PC-9 (cell line): ENCODE measurements around the gene FNDC11. TPM values are rescaled to one million over a fixed set of nuclear protein-coding genes. Genes with fewer than 3 reads are reported as not detected.

Source experiments
- BruUV-seq: library from RNA; stranded (reverse); fragments of 400-500 nt; replicated peaks from 2 replicates; lab custom pipeline; 2021; lab: Mats Ljungman, UMichigan
- CTCF ChIA-PET: fragments of 300-600 bp; sonication (Branson Sonifier 250); formaldehyde crosslinking; loops from one replicate; lab custom pipeline; 2022; ENCODE audit warnings: antibody characterized with exemption; lab: Charles Lee
- POLR2A ChIA-PET: fragments of 300-600 bp; sonication (Branson Sonifier 250); formaldehyde crosslinking; loops from one replicate; lab custom pipeline; 2022; ENCODE audit warnings: antibody characterized with exemption; ENCODE audit not compliant: unreplicated experiment; lab: Charles Lee
- DNase-seq, 2 experiments: peaks; one replicate each; pipeline versions ENCODE4 v3.0.0 to v3.0.0-alpha.2; 2015 to 2022; ENCODE audit warnings: mixed read lengths in 1 of 2
- H2AFZ ChIP-seq: fragments of 200-600 bp; sonication (generic); 2 replicates; pipeline ENCODE4 v1.8.1; 2017; ENCODE audit warnings: antibody characterized with exemption
- H3F3A ChIP-seq: fragments of 200-600 bp; sonication (generic); 2 replicates; pipeline ENCODE4 v1.8.1; 2017; ENCODE audit warnings: antibody characterized with exemption, mild to moderate bottlenecking, low read depth; ENCODE audit not compliant: insufficient read depth
- H3K27ac ChIP-seq: fragments of 200-600 bp; sonication (generic); 2 replicates; pipeline ENCODE4 v1.6.1; 2016; ENCODE audit warnings: mixed run types
- H3K27me3 ChIP-seq: fragments of 200-600 bp; sonication (generic); 2 replicates; pipeline ENCODE4 v1.6.1; 2016; ENCODE audit warnings: low read depth, mixed run types; ENCODE audit not compliant: insufficient read depth
- H3K36me3 ChIP-seq: fragments of 200-600 bp; sonication (generic); 2 replicates; pipeline ENCODE4 v1.6.1; 2016; ENCODE audit warnings: low read depth, mixed run types
- H3K4me1 ChIP-seq: fragments of 200-600 bp; sonication (generic); replicated peaks from 2 replicates; pipeline ENCODE4 v1.6.1; 2016; ENCODE audit warnings: mixed run types; ENCODE audit not compliant: insufficient read depth
- H3K4me2 ChIP-seq: fragments of 200-600 bp; sonication (generic); 2 replicates; pipeline ENCODE4 v1.6.1; 2017; ENCODE audit warnings: mixed run types
- H3K4me3 ChIP-seq: fragments of 200-600 bp; sonication (generic); 2 replicates; pipeline ENCODE4 v1.6.1; 2016; ENCODE audit warnings: mixed run types
- H3K79me2 ChIP-seq: fragments of 200-600 bp; sonication (generic); 2 replicates; pipeline ENCODE4 v1.6.1; 2017; ENCODE audit warnings: low read depth, mixed run types
- H3K9me2 ChIP-seq: fragments of 200-600 bp; sonication (generic); 2 replicates; pipeline ENCODE4 v1.8.1; 2017; ENCODE audit warnings: mild to moderate bottlenecking; ENCODE audit not compliant: insufficient read depth
- H3K9me3 ChIP-seq: fragments of 200-600 bp; sonication (generic); 2 replicates; pipeline ENCODE4 v1.8.1; 2016; ENCODE audit warnings: low read depth; ENCODE audit not compliant: insufficient read depth
- H4K20me1 ChIP-seq: fragments of 200-600 bp; sonication (generic); 2 replicates; pipeline ENCODE4 v1.8.1; 2017; ENCODE audit not compliant: insufficient read depth
- EZH2 ChIP-seq: fragments of 200-600 bp; sonication (generic); IDR thresholded peaks from 2 replicates; pipeline ENCODE4 v1.8.0; 2017; ENCODE audit warnings: antibody characterized with exemption, low read depth
- intact Hi-C: fragments of 100-400 bp; cut with micrococcal nuclease; formaldehyde crosslinking; loops from one replicate; pipeline ENCODE4 v1.10.0; 2022; ENCODE audit not compliant: unreplicated experiment
- total RNA-seq: library from RNA; stranded (reverse); gene quantifications from 2 replicates; pipeline ENCODE4 v1.2.3, GENCODE V29; 2021
- TF ChIP-seq, protein P1 (sequence below): fragments of 200-600 bp; sonication (generic); conservative IDR thresholded peaks from 2 replicates; pipeline ENCODE4 v1.6.1; 2017; ENCODE audit warnings: mixed run types, antibody characterized with exemption, mild to moderate bottlenecking, moderate library complexity

The FNDC11 gene
- total RNA-seq, 1 experiment from 2014 or later = 7.7 TPM

DNA sequence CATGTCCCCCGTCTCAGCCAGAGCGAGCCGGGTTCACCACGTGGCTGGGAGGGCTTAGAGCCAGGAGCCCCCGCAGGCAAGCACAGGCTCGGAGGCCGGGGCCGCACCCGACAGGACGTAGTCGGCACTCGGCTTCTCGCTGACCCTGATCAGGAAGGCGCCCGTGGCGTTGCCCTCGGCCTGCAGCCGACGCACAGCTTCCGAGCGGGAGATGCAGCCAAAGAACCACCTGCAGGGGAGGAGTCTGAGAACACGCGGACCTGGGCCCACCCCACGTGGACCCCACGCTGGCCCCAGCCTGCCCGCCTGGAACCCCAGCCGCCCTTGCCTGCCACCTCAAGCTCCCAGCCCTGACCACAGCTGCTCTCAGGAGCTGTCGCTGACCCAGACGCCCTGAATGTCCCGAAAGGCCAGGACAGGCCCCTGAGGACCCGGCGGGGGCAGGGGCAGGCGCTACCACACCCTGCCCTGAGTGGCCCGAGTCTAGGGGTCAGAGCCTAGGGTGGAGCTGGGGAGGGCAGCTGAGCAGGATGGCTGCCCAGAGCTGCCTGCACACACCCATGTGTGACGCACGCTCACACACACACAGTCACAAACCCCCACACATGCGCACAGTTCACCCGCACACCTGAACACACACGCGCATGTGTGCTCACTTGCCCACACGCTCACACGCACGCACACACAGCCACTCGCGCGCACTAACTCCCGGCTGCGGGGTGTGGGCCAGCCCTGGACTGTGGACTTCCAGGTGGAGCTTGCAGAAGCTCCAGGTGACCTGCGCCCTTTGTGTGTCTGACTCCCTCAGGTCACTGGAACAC, 18.9 kb upstream of the FNDC11 start:
- Histone ChIP-seq H2AFZ (no peak overlapping the region), H3K79me2 (peaks cover 6% of the 10 kb centered on the region; the same call in 1 of the 2 replicates), H3K4me1 (peaks cover 43% of the 10 kb centered on the region), H3K4me3 (no peak overlapping the region), H3K9me2 (no peaks in the 10 kb centered on the region), H3F3A (peaks cover 31% of the 10 kb centered on the region; the same call in 1 of the 2 replicates), H3K27ac (peak overlapping the region; percentile 32; the same call in 1 of the 2 replicates), H4K20me1 (no peaks in the 10 kb centered on the region), H3K36me3 (no peaks in the 10 kb centered on the region), H3K27me3 (no peaks in the 10 kb centered on the region), H3K9me3 (no peaks in the 10 kb centered on the region), H3K4me2 (peak overlapping the region; percentile 59)
- CTCF ChIA-PET = no interaction called here
- POLR2A ChIA-PET = interaction anchor here (0.6 kb wide), 3 partner anchors 12 to 97 kb away, joined by 3 to 11 read pairs (median 3); no protein-coding TSS in a partner anchor
- no TSS peak for BruUV-seq
- peak in 1 of 2 experiments; percentile 33 for DNase-seq
- intact Hi-C loops = loop anchor here (5.0 kb wide), 1 partner anchor 522 kb away; no protein-coding TSS in a partner anchor
- TF ChIP-seq EZH2 = no peak
- TF ChIP-seq, protein P1, sequence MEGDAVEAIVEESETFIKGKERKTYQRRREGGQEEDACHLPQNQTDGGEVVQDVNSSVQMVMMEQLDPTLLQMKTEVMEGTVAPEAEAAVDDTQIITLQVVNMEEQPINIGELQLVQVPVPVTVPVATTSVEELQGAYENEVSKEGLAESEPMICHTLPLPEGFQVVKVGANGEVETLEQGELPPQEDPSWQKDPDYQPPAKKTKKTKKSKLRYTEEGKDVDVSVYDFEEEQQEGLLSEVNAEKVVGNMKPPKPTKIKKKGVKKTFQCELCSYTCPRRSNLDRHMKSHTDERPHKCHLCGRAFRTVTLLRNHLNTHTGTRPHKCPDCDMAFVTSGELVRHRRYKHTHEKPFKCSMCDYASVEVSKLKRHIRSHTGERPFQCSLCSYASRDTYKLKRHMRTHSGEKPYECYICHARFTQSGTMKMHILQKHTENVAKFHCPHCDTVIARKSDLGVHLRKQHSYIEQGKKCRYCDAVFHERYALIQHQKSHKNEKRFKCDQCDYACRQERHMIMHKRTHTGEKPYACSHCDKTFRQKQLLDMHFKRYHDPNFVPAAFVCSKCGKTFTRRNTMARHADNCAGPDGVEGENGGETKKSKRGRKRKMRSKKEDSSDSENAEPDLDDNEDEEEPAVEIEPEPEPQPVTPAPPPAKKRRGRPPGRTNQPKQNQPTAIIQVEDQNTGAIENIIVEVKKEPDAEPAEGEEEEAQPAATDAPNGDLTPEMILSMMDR = no peak

DNA sequence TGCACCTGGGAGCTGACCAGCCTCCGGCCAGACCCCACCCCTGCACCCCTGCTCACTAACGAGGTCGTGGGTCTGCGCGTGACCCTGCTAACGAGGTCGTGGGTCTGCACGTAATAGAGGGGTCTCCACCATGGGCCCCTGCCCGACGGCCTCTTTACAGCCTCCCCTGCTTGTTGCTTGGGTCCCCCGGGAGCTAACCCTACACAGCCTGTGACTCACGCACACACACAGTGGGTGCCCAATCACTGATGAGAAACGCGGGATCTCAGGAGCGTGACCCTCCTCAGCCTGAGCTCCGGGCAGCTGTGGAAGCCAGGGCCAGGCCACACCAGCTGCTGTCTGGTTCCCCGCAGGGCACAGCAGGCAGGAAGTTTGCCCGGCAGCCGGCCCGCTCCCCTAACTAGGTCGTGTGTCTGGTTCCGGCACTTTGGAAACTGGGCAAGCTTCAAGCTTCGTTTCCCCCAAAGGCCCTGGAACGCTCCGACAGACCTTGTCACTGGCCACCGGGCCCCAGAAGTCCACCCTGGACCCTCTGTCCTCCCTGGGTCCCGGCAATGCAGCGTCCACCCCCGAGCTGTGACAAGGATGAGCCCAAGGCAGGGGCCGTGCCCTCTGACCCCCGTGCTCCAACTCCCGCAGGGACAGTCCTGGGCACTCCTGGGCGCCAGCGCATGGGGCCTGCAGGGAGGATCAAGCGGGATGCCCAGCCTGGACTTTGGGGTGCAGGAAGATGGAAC, 17.6 kb upstream of the FNDC11 start:
- BruUV-seq = no TSS peak
- no peaks in the 10 kb centered on the region for H3K27me3 ChIP-seq
- 0 out of 2 replicates have a peak overlapping the region, but pooled peaks have one; percentile 55 for H3K27ac ChIP-seq
- peak overlapping the region; percentile 97 for H3K4me2 ChIP-seq
- no peaks in the 10 kb centered on the region for H3K9me3 ChIP-seq
- H3K4me1 ChIP-seq = peaks cover 49% of the 10 kb centered on the region
- H3K79me2 ChIP-seq = peaks cover 6% of the 10 kb centered on the region; the same call in 1 of the 2 replicates
- no peaks in the 10 kb centered on the region for H3K9me2 ChIP-seq
- ChIA-PET POLR2A (interaction anchor here (0.5 to 0.6 kb wide), 5 partner anchors 20 to 1170 kb away, joined by 3 to 4 read pairs (median 3); no protein-coding TSS in a partner anchor), CTCF (interaction anchor here (2.6 to 3.0 kb wide), 2 partner anchors 105 to 444 kb away, joined by 15 to 43 read pairs; partner anchors contain the start of genes PRPF6 and SAMD10)
- peaks cover 31% of the 10 kb centered on the region; the same call in 1 of the 2 replicates for H3F3A ChIP-seq
- TF ChIP-seq, protein P1 = no peak
- no peak for TF ChIP-seq EZH2
- H2AFZ ChIP-seq = peak overlapping the region; percentile 79
- peak; percentile 63 to 69 for DNase-seq
- H3K36me3 ChIP-seq = no peaks in the 10 kb centered on the region
- H4K20me1 ChIP-seq = no peaks in the 10 kb centered on the region
- intact Hi-C loops = loop anchor here (2.0 to 5.0 kb wide), 3 partner anchors 94 to 521 kb away; no protein-coding TSS in a partner anchor
- peak overlapping the region; percentile 66 for H3K4me3 ChIP-seq
